HEK293T (cell line): ENCODE measurements around the gene C11orf24.

Experiments
- CTCF ChIA-PET: fragments of 350-600 bp; formaldehyde crosslinking; extraction: SDS; loops from one replicate; lab custom pipeline; 2021; ENCODE audit warnings: antibody characterized with exemption, inconsistent platforms; lab: Yijun Ruan, JAX
- POLR2A ChIA-PET: fragments of 350-600 bp; formaldehyde crosslinking; extraction: SDS; loops from one replicate; lab custom pipeline; 2020; ENCODE audit warnings: antibody characterized with exemption, inconsistent platforms; lab: Yijun Ruan, JAX
- DNase-seq: peaks from one replicate; pipeline ENCODE4 v3.0.0; 2012; ENCODE audit warnings: mixed read lengths; ENCODE audit errors: extremely low spot score
- ARNT ChIP-seq: fragments of 450-650 bp; IDR thresholded peaks from 2 replicates; pipeline ENCODE4 v1.6.1; 2017; ENCODE audit warnings: mild to moderate bottlenecking
- BHLHE40 ChIP-seq: fragments of 450-650 bp; IDR thresholded peaks from 2 replicates; pipeline ENCODE4 v1.6.1; 2016; ENCODE audit warnings: mild to moderate bottlenecking, moderate library complexity, borderline replicate concordance
- CTBP1 ChIP-seq: fragments of 450-650 bp; IDR thresholded peaks from 2 replicates; pipeline ENCODE4 v1.6.1; 2016; ENCODE audit warnings: borderline replicate concordance
- ELF4 ChIP-seq: fragments of 450-650 bp; IDR thresholded peaks from 2 replicates; pipeline ENCODE4 v1.6.1; 2017; ENCODE audit warnings: antibody characterized with exemption
- FOXA1 ChIP-seq: fragments of 450-650 bp; IDR thresholded peaks from 2 replicates; pipeline ENCODE4 v1.6.1; 2016; ENCODE audit warnings: mild to moderate bottlenecking
- FOXK2 ChIP-seq: fragments of 450-650 bp; IDR thresholded peaks from 2 replicates; pipeline ENCODE4 v1.6.1; 2016; ENCODE audit warnings: mild to moderate bottlenecking
- FOXM1 ChIP-seq: fragments of 450-650 bp; IDR thresholded peaks from 2 replicates; pipeline ENCODE4 v1.6.1; 2017; ENCODE audit warnings: mild to moderate bottlenecking, borderline replicate concordance
- HDGF ChIP-seq: fragments of 450-650 bp; IDR thresholded peaks from 2 replicates; pipeline ENCODE4 v1.6.1; 2017; ENCODE audit warnings: antibody characterized with exemption, borderline replicate concordance
- L3MBTL2 ChIP-seq: fragments of 450-650 bp; conservative IDR thresholded peaks from 2 replicates; pipeline ENCODE4 v1.6.1; 2016; ENCODE audit warnings: mild to moderate bottlenecking
- LEF1 ChIP-seq: fragments of 450-650 bp; IDR thresholded peaks from 2 replicates; pipeline ENCODE4 v1.6.1; 2017; ENCODE audit warnings: mild to moderate bottlenecking, borderline replicate concordance
- NFRKB ChIP-seq: fragments of 450-650 bp; IDR thresholded peaks from 2 replicates; pipeline ENCODE4 v1.6.1; 2016; ENCODE audit warnings: mild to moderate bottlenecking, moderate library complexity
- PKNOX1 ChIP-seq: fragments of 450-650 bp; IDR thresholded peaks from 2 replicates; pipeline ENCODE4 v1.6.1; 2016
- SP1 ChIP-seq: fragments of 450-650 bp; IDR thresholded peaks from 2 replicates; pipeline ENCODE4 v1.6.1; 2017
- SUZ12 ChIP-seq: fragments of 450-650 bp; IDR thresholded peaks from 2 replicates; pipeline ENCODE4 v1.6.1; 2016; ENCODE audit warnings: mild to moderate bottlenecking
- TARDBP ChIP-seq: fragments of 450-650 bp; IDR thresholded peaks from 2 replicates; pipeline ENCODE4 v1.6.1; 2016
- ZNF384 ChIP-seq: fragments of 450-650 bp; IDR thresholded peaks from 2 replicates; pipeline ENCODE4 v1.6.1; 2016

The C11orf24 gene

GRCh38 chr11:68297052-68297378 lies 25.2 kb upstream of the C11orf24 start:
- TF ChIP-seq SUZ12 (no peak), FOXK2 (no peak), LEF1 (no peak), NFRKB (no peak), ARNT (no peak), TARDBP (no peak), PKNOX1 (no peak), FOXM1 (no peak), HDGF (no peak), SP1 (no peak), L3MBTL2 (no peak), CTBP1 (no peak), ELF4 (no peak), ZNF384 (no peak), BHLHE40 (no peak), FOXA1 (no peak)

GRCh38 chr11:68296344-68297051 lies 24.7 kb upstream of the C11orf24 start:
- ChIA-PET POLR2A (interaction anchor here (0.7 to 2.2 kb wide), 5 partner anchors 24 to 242 kb away, joined by 3 to 17 read pairs (median 4); partner anchors contain the start of gene C11orf24), CTCF (interaction anchor here (0.8 to 5.0 kb wide), 5 partner anchors 25 to 86 kb away, joined by 3 to 47 read pairs (median 4); no protein-coding TSS in a partner anchor)
- TF ChIP-seq ARNT (no peak), FOXK2 (no peak), SP1 (no peak), PKNOX1 (no peak), SUZ12 (no peak), HDGF (no peak), FOXM1 (no peak), TARDBP (no peak), ZNF384 (no peak), CTBP1 (no peak), FOXA1 (no peak), ELF4 (no peak)
- no peak for DNase-seq

More at GRCh38 chr11:68297052-68297378, 25.2 kb upstream of the C11orf24 start:
- ChIA-PET CTCF (interaction anchor here (0.8 to 5.0 kb wide), 7 partner anchors 13 to 92 kb away, joined by 3 to 47 read pairs (median 4); no protein-coding TSS in a partner anchor), POLR2A (interaction anchor here (0.9 to 2.2 kb wide), 4 partner anchors 25 to 39 kb away, joined by 3 to 17 read pairs (median 5); partner anchors contain the start of gene C11orf24)
- DNase-seq: no peak

GRCh38 chr11:68295940-68296339 lies 24.2 kb upstream of the C11orf24 start:
- ChIA-PET POLR2A (interaction anchor here (0.7 to 2.2 kb wide), 3 partner anchors 24 to 241 kb away, joined by 3 to 17 read pairs (median 4); partner anchors contain the start of gene C11orf24), CTCF (interaction anchor here (0.7 to 5.0 kb wide), 3 partner anchors 38 to 85 kb away, joined by 3 to 47 read pairs (median 7); no protein-coding TSS in a partner anchor)
- no peak for TF ChIP-seq TARDBP
- no peak for TF ChIP-seq LEF1
- no peak for TF ChIP-seq PKNOX1
- no peak for TF ChIP-seq FOXA1
- TF ChIP-seq NFRKB: no peak
- DNase-seq: no peak

GRCh38 chr11:68295271-68295670 lies 23.5 kb upstream of the C11orf24 start:
- DNase-seq: no peak
- TF ChIP-seq ARNT: no peak
- no peak for TF ChIP-seq BHLHE40
- TF ChIP-seq TARDBP: no peak
- no peak for TF ChIP-seq SP1
- CTCF ChIA-PET: interaction anchor here (0.7 to 5.0 kb wide), 3 partner anchors 37 to 86 kb away, joined by 3 to 47 read pairs (median 7); no protein-coding TSS in a partner anchor
- POLR2A ChIA-PET: interaction anchor here (2.2 kb wide), 1 partner anchor 23 kb away, joined by 17 read pairs; the partner anchor contains the start of gene C11orf24

GRCh38 chr11:68293708-68294107 lies 21.9 kb upstream of the C11orf24 start:
- DNase-seq: no peak
- CTCF ChIA-PET: interaction anchor here (0.6 to 0.9 kb wide), 2 partner anchors 37 to 67 kb away, joined by 3 to 5 read pairs; no protein-coding TSS in a partner anchor
- POLR2A ChIA-PET: interaction anchor here (1.3 kb wide), 1 partner anchor 22 kb away, joined by 5 read pairs; the partner anchor contains the start of gene C11orf24
- TF ChIP-seq PKNOX1: no peak

- DNase-seq: no peak
- no peak for TF ChIP-seq ARNT
- no peak for TF ChIP-seq FOXM1
- no peak for TF ChIP-seq SP1
- TF ChIP-seq FOXK2: no peak
- TF ChIP-seq ELF4: no peak
- TF ChIP-seq L3MBTL2: no peak
- TF ChIP-seq FOXA1: no peak
- TF ChIP-seq NFRKB: no peak
- ChIA-PET CTCF (no interaction called here), POLR2A (interaction anchor here (1.2 kb wide), 1 partner anchor 18 kb away, joined by 3 read pairs; the partner anchor contains the start of gene C11orf24)
Measured at GRCh38 chr11:68289456-68289855, 17.7 kb upstream of the C11orf24 start.
